Measurements from ENCODE around the gene PPP1R8.

DNA sequence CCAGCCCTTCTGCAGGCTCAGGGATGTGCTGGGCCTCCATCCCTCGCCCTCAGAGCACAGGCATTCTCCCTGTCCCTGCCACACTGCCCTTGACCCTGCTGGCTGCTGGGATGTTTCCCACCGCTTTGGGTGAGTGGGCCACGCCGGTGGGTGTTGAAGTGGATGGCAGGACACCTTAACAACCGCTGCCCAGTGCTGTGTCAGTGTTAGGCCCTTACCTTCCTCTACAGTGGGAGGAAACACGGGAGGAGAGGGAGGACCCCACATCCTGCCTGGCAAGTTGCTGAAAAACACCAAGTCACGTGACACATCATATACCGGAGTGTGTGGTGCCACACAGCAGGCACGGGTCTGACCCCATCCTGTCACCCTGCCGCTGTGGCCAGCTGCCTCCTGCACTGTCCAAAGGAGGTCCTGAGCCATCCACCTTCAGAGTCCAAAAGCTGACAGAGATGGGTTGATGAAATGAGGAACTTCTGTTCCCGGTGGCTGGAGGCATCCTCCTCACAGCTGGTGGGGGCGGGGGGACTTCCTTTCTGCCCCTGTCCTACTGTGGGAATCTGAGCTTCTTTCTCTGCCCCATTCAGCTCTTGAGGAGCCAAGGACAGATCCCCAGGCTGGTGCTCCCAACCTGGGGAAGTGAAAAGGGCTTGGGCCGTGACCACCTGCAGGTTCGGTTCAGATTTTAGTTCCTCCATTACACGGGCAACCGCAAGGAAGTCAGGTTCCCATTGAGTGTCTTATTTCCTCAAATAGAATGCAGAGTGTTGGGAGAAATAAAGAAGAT is 38.5 kb downstream of the PPP1R8 start:
- TF ChIP-seq GABPA (IDR thresholded peaks at IDR 0.05; ENCODE audit: borderline replicate concordance, insufficient read depth, low read length) (no peak), POLR2AphosphoS5 (IDR thresholded peaks at IDR 0.05; ENCODE audit: low read depth, low read length) (no peak), EZH2 (IDR thresholded peaks at IDR 0.05; ENCODE audit: low read depth, low read length, severe bottlenecking) (no peak), BACH1 (IDR thresholded peaks at IDR 0.05; ENCODE audit: low read length) (no peak), SIX5 (IDR thresholded peaks at IDR 0.05; ENCODE audit: low read depth, low read length) (no peak), POLR2A (IDR thresholded peaks at IDR 0.05; ENCODE audit: control extremely low read depth in 1 of 2, low read depth in 2 of 2, low read length in 2 of 2) (no peak), SIN3A (conservative IDR thresholded peaks at IDR 0.05 in 1 of 2, IDR thresholded peaks at IDR 0.05 in 1 of 2; ENCODE audit: low read depth in 1 of 2, low read length in 2 of 2) (no peak), HDAC2 (IDR thresholded peaks at IDR 0.05; ENCODE audit: borderline replicate concordance in 1 of 2, low read depth in 2 of 2, low read length in 2 of 2) (no peak)
- TF ChIP-seq, protein P1, sequence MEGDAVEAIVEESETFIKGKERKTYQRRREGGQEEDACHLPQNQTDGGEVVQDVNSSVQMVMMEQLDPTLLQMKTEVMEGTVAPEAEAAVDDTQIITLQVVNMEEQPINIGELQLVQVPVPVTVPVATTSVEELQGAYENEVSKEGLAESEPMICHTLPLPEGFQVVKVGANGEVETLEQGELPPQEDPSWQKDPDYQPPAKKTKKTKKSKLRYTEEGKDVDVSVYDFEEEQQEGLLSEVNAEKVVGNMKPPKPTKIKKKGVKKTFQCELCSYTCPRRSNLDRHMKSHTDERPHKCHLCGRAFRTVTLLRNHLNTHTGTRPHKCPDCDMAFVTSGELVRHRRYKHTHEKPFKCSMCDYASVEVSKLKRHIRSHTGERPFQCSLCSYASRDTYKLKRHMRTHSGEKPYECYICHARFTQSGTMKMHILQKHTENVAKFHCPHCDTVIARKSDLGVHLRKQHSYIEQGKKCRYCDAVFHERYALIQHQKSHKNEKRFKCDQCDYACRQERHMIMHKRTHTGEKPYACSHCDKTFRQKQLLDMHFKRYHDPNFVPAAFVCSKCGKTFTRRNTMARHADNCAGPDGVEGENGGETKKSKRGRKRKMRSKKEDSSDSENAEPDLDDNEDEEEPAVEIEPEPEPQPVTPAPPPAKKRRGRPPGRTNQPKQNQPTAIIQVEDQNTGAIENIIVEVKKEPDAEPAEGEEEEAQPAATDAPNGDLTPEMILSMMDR (IDR thresholded peaks at IDR 0.05; ENCODE audit: control extremely low read depth in 1 of 3, insufficient read depth in 1 of 3, low read depth in 1 of 3, low read length in 3 of 3): no peak

Measured in H1 (cell line).